IMR-90 (cell line): ENCODE results near the gene RIMS4. TPM values are rescaled to one million over a fixed set of nuclear protein-coding genes. Genes with fewer than 3 reads are reported as not detected.

Source experiments
- ATAC-seq: fragments of 200-7000 bp; cut with Tn5 transposase; 2 replicates; pipeline ENCODE4 v1.9.1; 2020; ENCODE audit warnings: low read depth, mild to moderate bottlenecking, moderate library complexity
- BruUV-seq: library from RNA; stranded (reverse); fragments of 400-500 nt; replicated peaks from 2 replicates; lab custom pipeline; 2021; lab: Mats Ljungman, UMichigan
- CTCF ChIA-PET: fragments of 300-600 bp; formaldehyde crosslinking; extraction: SDS; loops from one replicate; lab custom pipeline; 2021; ENCODE audit warnings: antibody characterized with exemption; lab: Yijun Ruan, JAX
- POLR2A ChIA-PET: fragments of 300-600 bp; sonication (Branson Sonifier 250); formaldehyde crosslinking; loops from one replicate; lab custom pipeline; 2022; ENCODE audit warnings: antibody characterized with exemption; ENCODE audit not compliant: unreplicated experiment; lab: Charles Lee
- DNase-seq: peaks from one replicate; pipeline ENCODE4 v3.0.0; 2013
- H2AFZ ChIP-seq: replicated peaks from 2 replicates; pipeline ENCODE3; 2013; ENCODE audit warnings: low read length, mild to moderate bottlenecking; ENCODE audit not compliant: poor library complexity
- H2AK5ac ChIP-seq: 2 replicates; pipeline ENCODE4 v1.6.1; 2013; ENCODE audit warnings: low read depth, low read length, inconsistent platforms
- H2AK9ac ChIP-seq: replicated peaks from 2 replicates; pipeline ENCODE3; 2013; ENCODE audit warnings: mild to moderate bottlenecking, low read depth, low read length, moderate library complexity; ENCODE audit not compliant: poor library complexity
- H2BK120ac ChIP-seq: 2 replicates; pipeline ENCODE4 v1.6.1; 2013; ENCODE audit warnings: low read depth, low read length, inconsistent platforms
- H2BK15ac ChIP-seq: 3 replicates; pipeline ENCODE4 v1.6.1; 2013; ENCODE audit warnings: low read depth, low read length, inconsistent platforms
- H2BK20ac ChIP-seq: 2 replicates; pipeline ENCODE4 v1.6.1; 2013; ENCODE audit warnings: low read depth, mild to moderate bottlenecking, inconsistent platforms, low read length, moderate library complexity
- H2BK5ac ChIP-seq: 2 replicates; pipeline ENCODE4 v1.6.1; 2013; ENCODE audit warnings: mild to moderate bottlenecking, low read depth, low read length, inconsistent platforms; ENCODE audit not compliant: poor library complexity, severe bottlenecking
- H3K14ac ChIP-seq: replicated peaks from 2 replicates; pipeline ENCODE4 v1.6.1; 2013; ENCODE audit warnings: low read depth, low read length, inconsistent platforms
- H3K18ac ChIP-seq: 2 replicates; pipeline ENCODE4 v1.6.1; 2013; ENCODE audit warnings: low read depth, low read length, control low read depth
- H3K23ac ChIP-seq: 2 replicates; pipeline ENCODE4 v1.6.1; 2013; ENCODE audit warnings: low read depth, low read length, inconsistent platforms
- H3K27ac ChIP-seq: 2 replicates; pipeline ENCODE4 v1.5.1; 2013; ENCODE audit warnings: mild to moderate bottlenecking, control low read depth, low read length; ENCODE audit not compliant: insufficient read depth
- H3K27me3 ChIP-seq: 2 replicates; pipeline ENCODE4 v1.6.1; 2013; ENCODE audit warnings: low read length; ENCODE audit not compliant: control insufficient read depth, insufficient read depth
- H3K36me3 ChIP-seq: 2 replicates; pipeline ENCODE4 v1.6.1; 2013; ENCODE audit warnings: low read length, mixed read lengths; ENCODE audit not compliant: control insufficient read depth, insufficient read depth
- H3K4ac ChIP-seq: 2 replicates; pipeline ENCODE4 v1.6.1; 2013; ENCODE audit warnings: low read depth, low read length, inconsistent platforms
- H3K4me1 ChIP-seq: 2 replicates; pipeline ENCODE4 v1.6.1; 2013; ENCODE audit warnings: low read length, mixed read lengths; ENCODE audit not compliant: control insufficient read depth, insufficient read depth
- H3K4me2 ChIP-seq: 2 replicates; pipeline ENCODE4 v1.6.1; 2013; ENCODE audit warnings: low read depth, mild to moderate bottlenecking, control low read depth, low read length, moderate library complexity
- H3K4me3 ChIP-seq: 2 replicates; pipeline ENCODE4 v1.5.1; 2013; ENCODE audit warnings: low read depth, mild to moderate bottlenecking, control low read depth, low read length, moderate library complexity; ENCODE audit not compliant: insufficient read depth
- H3K56ac ChIP-seq: 2 replicates; pipeline ENCODE4 v1.6.1; 2013; ENCODE audit warnings: low read length, inconsistent platforms; ENCODE audit not compliant: insufficient read depth; ENCODE audit errors: extremely low read depth
- H3K79me1 ChIP-seq, 2 experiments: 2 replicates each; pipeline ENCODE4 v1.6.1; 2013; ENCODE audit warnings: low read length in 2 of 2, inconsistent platforms in 1 of 2, low read depth in 1 of 2
- H3K9ac ChIP-seq: 2 replicates; pipeline ENCODE4 v1.6.1; 2013; ENCODE audit warnings: low read depth, low read length, control low read depth
- H3K9me1 ChIP-seq: 2 replicates; pipeline ENCODE4 v1.6.1; 2013; ENCODE audit warnings: low read length, inconsistent platforms; ENCODE audit not compliant: insufficient read depth
- H3K9me3 ChIP-seq: 2 replicates; pipeline ENCODE4 v1.6.1; 2013; ENCODE audit warnings: low read length; ENCODE audit not compliant: control insufficient read depth, insufficient read depth
- H4K20me1 ChIP-seq: 2 replicates; pipeline ENCODE4 v1.6.1; 2013; ENCODE audit warnings: low read length, inconsistent platforms; ENCODE audit not compliant: insufficient read depth
- H4K5ac ChIP-seq: 2 replicates; pipeline ENCODE4 v1.6.1; 2013; ENCODE audit warnings: mild to moderate bottlenecking, low read depth, low read length, control low read depth
- H4K8ac ChIP-seq, 2 experiments: 2 replicates each; pipeline ENCODE4 v1.6.1; 2013; ENCODE audit warnings: low read depth in 2 of 2, low read length in 2 of 2, control low read depth in 1 of 2, inconsistent platforms in 1 of 2
- H4K91ac ChIP-seq: 2 replicates; pipeline ENCODE4 v1.6.1; 2013; ENCODE audit warnings: low read depth, low read length, inconsistent platforms; ENCODE audit not compliant: insufficient read depth
- MAFK ChIP-seq: IDR thresholded peaks from 2 replicates; pipeline ENCODE4 v1.6.1; 2012; ENCODE audit warnings: low read depth, low read length, improper control_type of control experiment
- MAZ ChIP-seq: IDR thresholded peaks from 2 replicates; pipeline ENCODE4 v1.6.1; 2012; ENCODE audit warnings: low read depth, mild to moderate bottlenecking, low read length, improper control_type of control experiment, moderate library complexity, borderline replicate concordance
- MXI1 ChIP-seq: IDR thresholded peaks from 2 replicates; pipeline ENCODE4 v1.6.1; 2012; ENCODE audit warnings: low read depth, mild to moderate bottlenecking, low read length, moderate library complexity, borderline replicate concordance
- NFE2L2 ChIP-seq: fragments of 150-350 bp; IDR thresholded peaks from 2 replicates; pipeline ENCODE4 v1.6.1; 2016; ENCODE audit warnings: low read depth, mild to moderate bottlenecking, low read length
- POLR2A ChIP-seq: IDR thresholded peaks from 2 replicates; pipeline ENCODE4 v1.6.1; 2012; ENCODE audit warnings: mild to moderate bottlenecking, low read depth, low read length
- RCOR1 ChIP-seq: IDR thresholded peaks from 2 replicates; pipeline ENCODE4 v1.6.1; 2012; ENCODE audit warnings: mild to moderate bottlenecking, low read length, improper control_type of control experiment; ENCODE audit not compliant: insufficient replicate concordance
- RFX5 ChIP-seq: IDR thresholded peaks from 2 replicates; pipeline ENCODE4 v1.8.0; 2012; ENCODE audit warnings: low read depth, mild to moderate bottlenecking, low read length, moderate library complexity
- WGBS, 2 experiments: methylation state at CpG; one replicate each; pipeline versions ENCODE4 v1.1.5 to v1.1.7; 2013; ENCODE audit warnings: missing lambda C conversion rate in 2 of 2; ENCODE audit not compliant: insufficient read length in 1 of 2; ENCODE audit errors: extremely low coverage in 2 of 2; 5-methylcytosine and 5-hydroxymethylcytosine counted together
- dilution Hi-C: fragments of 300-500 bp; cut with HindIII; formaldehyde crosslinking; loops from one replicate; pipeline ENCODE4 v1.14.3; 2018; ENCODE audit warnings: low sequenced_read_pairs; ENCODE audit not compliant: unreplicated experiment
- in situ Hi-C: fragments of 300-500 bp; cut with MboI; formaldehyde crosslinking; loops from 3 replicates; pipeline ENCODE4 v1.14.3; 2019; ENCODE audit warnings: low sequenced_read_pairs, inconsistent platforms, mixed read lengths
- intact Hi-C: fragments of 100-400 bp; cut with micrococcal nuclease; formaldehyde crosslinking; loops from 2 replicates; pipeline ENCODE4 v1.10.0; 2022
- polyA plus RNA-seq, 3 experiments: library from polyadenylated mRNA; depleted of rRNA; stranded (reverse); fragments of >200 nt; gene quantifications; 2 replicates each; pipeline ENCODE4 v1.2.3, GENCODE V29; 2012; ENCODE audit warnings: low replicate concordance in 1 of 3
- total RNA-seq: library from RNA; depleted of rRNA; stranded (reverse); fragments of >200 nt; gene quantifications from 2 replicates; pipeline ENCODE4 v1.2.3, GENCODE V29; 2012
- TF ChIP-seq, protein P1 (sequence below): fragments of 150-350 bp; IDR thresholded peaks from 2 replicates; pipeline ENCODE4 v1.6.1; 2017; ENCODE audit warnings: mild to moderate bottlenecking, antibody characterized with exemption, low read length, low read depth
- TF ChIP-seq, protein P2 (sequence below): conservative IDR thresholded peaks from 2 replicates; pipeline ENCODE4 v1.5.1; 2012; ENCODE audit warnings: mild to moderate bottlenecking, low read depth, low read length, improper control_type of control experiment
- TF ChIP-seq, protein P3 (sequence below): fragments of 150-350 bp; IDR thresholded peaks from 2 replicates; pipeline ENCODE4 v1.6.1; 2016; ENCODE audit warnings: low read depth, mild to moderate bottlenecking, low read length, moderate library complexity, borderline replicate concordance

Gene RIMS4
- total and polyA plus RNA-seq, 2 of the 4 experiments (the other 2 are of a cell fraction), result not detected

DNA sequence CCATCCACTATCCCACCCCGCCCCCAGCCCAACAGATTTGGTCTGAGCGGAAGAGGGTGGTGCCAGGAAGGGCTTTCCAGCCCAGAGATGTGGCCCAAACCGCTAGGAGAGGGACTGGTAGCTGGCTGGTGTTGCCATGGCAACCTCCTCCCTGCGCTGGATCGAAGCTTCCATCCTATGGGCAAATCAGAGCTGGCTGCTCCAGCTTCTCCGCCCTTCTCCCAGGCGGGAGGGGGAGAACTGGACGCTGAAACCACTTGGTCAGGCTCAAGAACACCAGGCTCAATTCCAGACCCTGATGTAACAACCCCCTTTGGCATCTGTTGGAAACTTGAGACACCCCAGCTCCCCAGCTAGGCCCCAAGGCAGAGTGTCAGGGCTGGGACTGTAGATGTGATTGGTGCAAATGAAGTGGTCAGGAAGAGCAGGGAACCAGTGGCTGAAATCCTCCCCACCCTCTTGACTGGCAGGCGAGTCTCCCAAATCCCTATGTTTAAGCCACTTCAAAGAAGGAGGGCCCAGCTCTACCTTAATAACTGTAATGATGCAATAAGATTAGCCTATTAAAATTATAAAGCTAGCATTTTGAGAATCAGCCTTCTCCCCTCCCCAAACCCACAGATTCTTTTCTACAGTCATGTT lies 4.2 kb downstream of the RIMS4 start:
- Histone ChIP-seq H2BK5ac (no peak overlapping the region), H3K36me3 (no peaks in the 10 kb centered on the region), H3K79me1 (no peaks in the 10 kb centered on the region), H2AK5ac (no peak overlapping the region), H2BK120ac (no peak overlapping the region), H2BK15ac (no peak overlapping the region), H3K4ac (no peak overlapping the region), H3K18ac (no peak overlapping the region), H4K20me1 (no peaks in the 10 kb centered on the region), H4K91ac (no peak overlapping the region), H3K27me3 (peaks cover 60% of the 10 kb centered on the region), H3K14ac (no peak overlapping the region), H3K9ac (no peak overlapping the region), H3K9me3 (peaks cover under 1% of the 10 kb centered on the region; the same call in 1 of the 2 replicates), H3K27ac (no peak overlapping the region), H3K4me2 (no peak overlapping the region), H3K9me1 (no peaks in the 10 kb centered on the region), H3K56ac (no peak overlapping the region), H3K23ac (no peak overlapping the region), H3K4me3 (no peak overlapping the region), H4K5ac (no peak overlapping the region), H2AFZ (no peak overlapping the region), H2BK20ac (no peak overlapping the region), H2AK9ac (no peak overlapping the region), H4K8ac (no peak overlapping the region), H3K4me1 (no peaks in the 10 kb centered on the region)
- no CpG with 5 or more reads among the region's 9 CpGs for WGBS, 2 experiments
- TF ChIP-seq RFX5 (no peak), MAZ (no peak), MXI1 (no peak), MAFK (no peak), POLR2A (no peak), NFE2L2 (no peak), RCOR1 (no peak)
- TF ChIP-seq, protein P1, sequence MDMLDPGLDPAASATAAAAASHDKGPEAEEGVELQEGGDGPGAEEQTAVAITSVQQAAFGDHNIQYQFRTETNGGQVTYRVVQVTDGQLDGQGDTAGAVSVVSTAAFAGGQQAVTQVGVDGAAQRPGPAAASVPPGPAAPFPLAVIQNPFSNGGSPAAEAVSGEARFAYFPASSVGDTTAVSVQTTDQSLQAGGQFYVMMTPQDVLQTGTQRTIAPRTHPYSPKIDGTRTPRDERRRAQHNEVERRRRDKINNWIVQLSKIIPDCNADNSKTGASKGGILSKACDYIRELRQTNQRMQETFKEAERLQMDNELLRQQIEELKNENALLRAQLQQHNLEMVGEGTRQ, result no peak
- TF ChIP-seq, protein P2, sequence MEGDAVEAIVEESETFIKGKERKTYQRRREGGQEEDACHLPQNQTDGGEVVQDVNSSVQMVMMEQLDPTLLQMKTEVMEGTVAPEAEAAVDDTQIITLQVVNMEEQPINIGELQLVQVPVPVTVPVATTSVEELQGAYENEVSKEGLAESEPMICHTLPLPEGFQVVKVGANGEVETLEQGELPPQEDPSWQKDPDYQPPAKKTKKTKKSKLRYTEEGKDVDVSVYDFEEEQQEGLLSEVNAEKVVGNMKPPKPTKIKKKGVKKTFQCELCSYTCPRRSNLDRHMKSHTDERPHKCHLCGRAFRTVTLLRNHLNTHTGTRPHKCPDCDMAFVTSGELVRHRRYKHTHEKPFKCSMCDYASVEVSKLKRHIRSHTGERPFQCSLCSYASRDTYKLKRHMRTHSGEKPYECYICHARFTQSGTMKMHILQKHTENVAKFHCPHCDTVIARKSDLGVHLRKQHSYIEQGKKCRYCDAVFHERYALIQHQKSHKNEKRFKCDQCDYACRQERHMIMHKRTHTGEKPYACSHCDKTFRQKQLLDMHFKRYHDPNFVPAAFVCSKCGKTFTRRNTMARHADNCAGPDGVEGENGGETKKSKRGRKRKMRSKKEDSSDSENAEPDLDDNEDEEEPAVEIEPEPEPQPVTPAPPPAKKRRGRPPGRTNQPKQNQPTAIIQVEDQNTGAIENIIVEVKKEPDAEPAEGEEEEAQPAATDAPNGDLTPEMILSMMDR, result no peak
- TF ChIP-seq, protein P3, sequence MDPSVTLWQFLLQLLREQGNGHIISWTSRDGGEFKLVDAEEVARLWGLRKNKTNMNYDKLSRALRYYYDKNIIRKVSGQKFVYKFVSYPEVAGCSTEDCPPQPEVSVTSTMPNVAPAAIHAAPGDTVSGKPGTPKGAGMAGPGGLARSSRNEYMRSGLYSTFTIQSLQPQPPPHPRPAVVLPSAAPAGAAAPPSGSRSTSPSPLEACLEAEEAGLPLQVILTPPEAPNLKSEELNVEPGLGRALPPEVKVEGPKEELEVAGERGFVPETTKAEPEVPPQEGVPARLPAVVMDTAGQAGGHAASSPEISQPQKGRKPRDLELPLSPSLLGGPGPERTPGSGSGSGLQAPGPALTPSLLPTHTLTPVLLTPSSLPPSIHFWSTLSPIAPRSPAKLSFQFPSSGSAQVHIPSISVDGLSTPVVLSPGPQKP, result no peak
- in situ Hi-C loops (no loop called here), dilution Hi-C loops (no loop called here), intact Hi-C loops (no loop called here)
- no TSS peak for BruUV-seq
- peak; percentile 25 for DNase-seq
- ChIA-PET POLR2A (no interaction called here), CTCF (no interaction called here)
- ATAC-seq, result peak; percentile 65
